Stimulated activated naive CD8-positive, alpha-beta T cell treated with anti-CD3 and anti-CD28 coated beads, Interleukin-15, Interleukin-2, amounts not matched to agents 100 U/mL and 50 U/mL, for 24 hours (primary cell): ENCODE results near the gene PRSS1.
"Not testable (repeated sequence)": the region's sequence is repeated elsewhere in the genome, so short reads cannot be mapped to it uniquely, and the experiment has no call there.

Experiments used
- ATAC-seq: fragments of 150-1000 bp; cut with Tn5 transposase; one replicate; pipeline ENCODE4 v1.10.0; 2021
- DNase-seq: peaks from one replicate; pipeline ENCODE4 v3.0.0; 2021

PRSS1 gene

DNA sequence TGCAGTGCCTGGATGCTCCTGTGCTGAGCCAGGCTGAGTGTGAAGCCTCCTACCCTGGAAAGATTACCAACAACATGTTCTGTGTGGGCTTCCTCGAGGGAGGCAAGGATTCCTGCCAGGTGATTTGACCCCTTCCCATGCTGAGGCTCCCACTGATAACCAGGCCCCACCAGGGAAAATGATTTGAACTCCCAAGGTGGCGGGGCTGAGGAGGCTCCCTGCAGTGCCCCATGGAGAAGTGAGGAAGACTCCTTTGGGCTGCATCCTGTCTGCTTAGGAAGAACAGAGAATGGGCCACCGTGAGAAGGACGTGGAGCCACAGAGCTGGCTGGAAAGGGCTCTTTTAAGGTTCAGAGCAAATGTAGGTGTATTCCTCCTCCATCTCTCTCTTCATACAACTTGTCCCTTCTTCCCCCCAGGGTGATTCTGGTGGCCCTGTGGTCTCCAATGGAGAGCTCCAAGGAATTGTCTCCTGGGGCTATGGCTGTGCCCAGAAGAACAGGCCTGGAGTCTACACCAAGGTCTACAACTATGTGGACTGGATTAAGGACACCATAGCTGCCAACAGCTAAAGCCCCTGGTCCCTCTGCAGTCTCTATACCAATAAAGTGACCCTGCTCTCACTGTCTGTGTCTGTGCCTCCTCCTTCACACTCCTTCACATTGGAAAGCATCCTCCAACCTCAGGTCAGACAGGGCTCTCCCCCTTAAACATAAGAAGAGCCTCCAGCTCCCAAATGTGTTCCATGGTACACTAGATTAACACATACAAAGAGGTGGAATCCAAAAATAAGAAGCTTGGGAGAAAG is 24.9 kb downstream of the PRSS1 start:
- DNase-seq, result no peak
- ATAC-seq, result no peak

DNA sequence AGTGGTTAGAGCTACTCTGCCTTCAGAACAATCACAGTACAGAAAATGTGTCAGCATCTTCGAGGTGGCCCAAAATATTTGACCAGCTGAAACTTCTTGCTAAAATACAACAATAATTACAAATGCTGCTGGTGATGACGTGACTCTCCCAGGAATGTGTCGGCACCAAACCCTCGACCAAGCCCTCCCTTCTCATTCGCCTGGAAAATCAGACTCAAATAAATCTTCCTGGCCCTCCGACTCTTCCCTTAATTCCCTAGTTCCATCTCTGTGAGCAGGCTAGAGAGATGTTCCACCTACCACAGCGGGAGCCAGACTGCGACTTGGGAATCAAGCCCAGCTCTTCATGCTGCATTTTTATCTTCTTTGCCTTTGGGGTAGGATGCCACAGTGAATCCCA is 25.6 kb downstream of the PRSS1 start:
- DNase-seq, result no peak

DNA sequence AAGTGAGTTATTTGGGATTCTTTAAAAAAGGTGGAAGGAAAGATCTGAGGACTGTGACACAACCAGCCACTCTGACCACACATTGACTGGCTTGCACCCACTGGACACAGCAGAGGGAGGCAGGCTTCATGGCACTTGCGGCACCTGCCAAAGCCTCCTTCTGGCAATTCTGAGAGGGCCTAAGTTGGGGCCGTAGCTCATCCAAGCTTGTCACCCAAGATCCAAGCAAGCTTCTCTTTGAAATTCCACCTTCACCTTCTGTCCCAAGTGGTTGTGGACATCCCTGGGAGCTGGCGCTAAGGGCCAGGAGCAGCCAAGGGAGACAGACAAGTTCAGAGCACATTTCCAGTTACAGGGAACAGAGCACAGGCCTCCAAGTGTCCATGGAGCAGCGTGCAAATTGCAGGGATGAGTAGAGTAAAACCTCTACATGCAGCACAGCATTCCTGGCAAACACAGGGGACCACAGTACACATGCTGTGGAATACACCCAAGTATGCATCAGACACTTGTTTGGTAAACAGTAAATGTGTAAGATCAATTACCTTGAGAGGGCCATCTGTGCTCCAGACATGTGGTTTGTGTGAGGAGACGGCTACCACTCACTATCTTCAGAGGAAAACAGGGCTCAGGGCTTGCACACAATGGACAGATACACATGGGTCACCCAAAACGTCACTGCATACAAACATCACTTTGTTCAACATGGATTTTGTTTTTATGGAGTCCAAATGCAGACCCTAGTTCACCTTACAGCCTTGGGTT is 26.3 kb downstream of the PRSS1 start:
- not testable (repeated sequence) for ATAC-seq, DNase-seq

More for the DNA sequence above, 25.6 kb downstream of the PRSS1 start:
- no peak for ATAC-seq

DNA sequence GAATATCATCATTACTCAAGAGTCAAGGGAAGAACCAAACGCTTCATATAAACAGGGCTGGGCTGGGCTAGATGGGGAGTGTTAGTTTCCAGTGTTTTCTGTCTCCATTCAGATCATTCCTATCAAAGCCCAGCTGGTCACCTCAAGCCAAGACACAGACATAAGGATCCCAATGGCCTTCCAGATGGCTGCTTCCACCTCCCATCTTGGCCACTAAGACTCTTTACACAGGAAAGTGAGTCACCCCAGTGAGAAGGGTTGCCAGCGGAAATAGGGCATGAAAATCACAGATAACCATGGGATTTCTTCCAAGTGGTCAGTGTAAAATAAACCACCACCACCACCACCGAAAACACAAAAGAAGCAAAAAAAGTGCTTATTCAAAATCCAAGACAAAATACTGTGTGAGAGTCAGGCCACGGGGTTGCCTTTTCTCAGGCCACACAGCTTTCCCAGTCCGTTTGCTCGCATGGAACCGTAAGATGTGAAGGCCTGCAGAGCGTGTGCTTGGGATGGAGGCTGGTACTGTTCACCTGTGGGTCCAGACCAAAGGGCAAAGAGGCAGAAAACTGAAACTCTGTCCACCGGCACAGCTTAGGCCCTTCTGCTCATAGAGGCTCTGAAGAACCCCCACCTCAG is 27.1 kb downstream of the PRSS1 start:
- DNase-seq (no peak), ATAC-seq (no peak)

DNA sequence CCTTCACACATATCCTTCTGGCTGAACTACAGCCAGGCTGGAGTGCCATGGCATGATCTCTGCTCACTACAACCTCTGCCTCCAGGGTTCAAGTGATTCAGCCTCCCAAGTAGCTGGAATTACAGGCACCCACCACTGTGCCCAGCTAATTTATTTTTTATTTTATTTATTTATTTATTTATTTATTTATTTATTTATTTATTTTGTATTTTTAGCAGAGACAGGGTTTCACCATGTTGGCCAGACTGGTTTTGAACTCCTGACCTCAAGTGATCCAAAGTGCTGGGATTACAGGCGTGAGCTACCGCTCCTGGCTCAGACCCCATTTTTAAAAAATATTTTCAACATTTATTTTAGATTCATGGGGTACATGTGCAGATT is 27.6 kb downstream of the PRSS1 start:
- not testable (repeated sequence) for DNase-seq, ATAC-seq

DNA sequence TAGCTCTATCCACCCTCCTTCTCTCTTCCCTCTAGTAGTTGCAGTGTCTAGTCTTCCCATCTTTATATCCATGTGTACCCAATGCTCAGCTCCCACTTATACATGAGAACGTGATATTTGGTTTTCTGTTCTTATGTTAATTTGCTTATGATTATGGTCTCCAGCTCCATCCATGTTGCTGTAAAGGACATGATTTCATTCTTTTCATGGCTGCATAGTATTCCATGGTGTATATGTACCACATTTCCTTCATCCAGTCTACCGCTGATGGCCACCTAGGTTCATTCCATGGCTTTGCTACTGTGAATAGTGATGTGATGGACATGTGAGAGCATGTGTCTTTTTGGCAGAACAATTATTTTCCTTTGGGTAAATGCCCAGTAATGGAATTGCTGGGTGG is 28.0 kb downstream of the PRSS1 start:
- ATAC-seq (no peak), DNase-seq (no peak)

DNA sequence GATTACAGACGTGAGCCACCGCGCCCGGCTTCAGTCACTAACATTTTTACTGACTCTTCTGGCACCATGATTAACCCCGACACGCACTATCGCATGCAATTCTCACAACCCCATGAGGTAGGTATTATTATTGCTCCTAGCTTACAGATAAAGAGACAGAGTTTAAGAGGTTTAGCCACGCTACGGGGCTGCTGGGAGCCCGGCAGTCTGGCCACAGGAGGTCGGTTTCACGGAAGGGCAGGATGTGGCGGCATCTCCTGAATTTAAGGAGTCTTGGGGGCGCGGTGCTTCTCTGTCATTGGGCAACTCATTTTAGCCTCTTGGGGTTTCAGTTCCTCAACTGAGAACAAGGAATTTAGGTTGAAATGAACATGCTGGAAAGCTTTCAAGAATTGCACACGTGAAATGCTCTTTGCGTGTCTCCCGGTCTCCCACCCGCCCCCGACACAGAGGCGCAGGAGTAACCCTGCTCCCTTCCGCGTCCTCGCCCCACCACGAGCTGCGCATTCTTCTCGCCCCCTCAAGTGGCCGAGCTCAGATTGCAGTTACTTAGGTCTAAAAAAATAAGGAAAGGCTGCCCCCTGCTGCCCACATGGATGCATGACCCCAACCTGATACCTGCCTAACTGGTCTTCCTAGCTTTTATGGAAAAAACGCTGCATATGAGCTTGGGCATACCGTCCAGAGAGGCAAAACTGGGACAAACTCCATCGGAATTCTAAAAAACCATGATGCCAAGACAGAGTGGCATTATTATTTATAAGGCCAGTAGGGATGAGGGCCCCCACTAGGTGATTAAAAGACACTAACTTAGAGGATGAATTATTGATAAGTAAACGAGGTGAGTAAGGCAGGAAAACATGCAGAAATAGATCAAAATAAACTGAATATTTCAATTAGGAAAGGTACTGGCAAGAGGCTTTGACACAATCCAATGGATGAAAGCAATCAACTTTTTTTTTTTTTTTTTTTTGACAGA is 33.9 kb downstream of the PRSS1 start:
- DNase-seq, result peak; percentile 74

DNA sequence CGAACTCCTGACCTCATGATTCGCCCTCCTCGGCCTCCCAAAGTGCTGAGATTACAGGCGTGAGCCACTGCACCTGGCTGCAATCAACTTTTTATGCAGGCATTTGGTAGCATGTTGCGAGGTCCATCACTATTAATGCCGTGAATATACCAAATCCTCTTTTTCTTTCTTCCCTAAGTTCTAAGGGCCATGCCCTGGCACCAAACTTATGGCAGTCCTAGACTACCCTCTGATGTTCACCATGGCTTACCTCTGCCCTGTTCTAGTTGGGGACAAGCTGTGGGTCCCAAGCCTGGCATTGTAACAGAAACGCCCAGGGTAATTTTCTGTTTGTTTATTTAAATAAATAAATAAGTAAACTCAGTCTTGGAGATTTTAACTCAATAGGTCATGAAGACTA is 34.8 kb downstream of the PRSS1 start:
- ATAC-seq (no peak), DNase-seq (no peak)

More for the DNA sequence above, 33.9 kb downstream of the PRSS1 start:
- ATAC-seq, result peak; percentile 37

DNA sequence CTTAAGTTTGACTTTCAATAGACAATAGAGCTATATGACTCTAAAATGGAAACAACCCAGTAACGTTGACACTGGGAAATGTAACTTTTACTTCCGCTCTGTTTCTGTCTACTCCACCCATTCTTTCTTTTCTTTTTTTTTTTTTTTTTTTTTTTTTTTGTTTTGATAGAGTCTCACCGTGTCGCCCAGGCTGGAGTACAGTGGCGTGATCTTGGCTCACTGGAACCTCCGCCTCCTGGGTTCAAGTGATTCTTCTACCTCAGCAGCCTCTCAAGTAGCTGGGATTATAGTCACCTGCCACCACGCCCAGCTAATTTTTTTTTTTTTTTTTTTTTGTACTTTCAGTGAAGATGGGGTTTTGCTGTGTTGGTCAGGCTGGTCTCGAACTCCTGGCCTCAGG is 35.4 kb downstream of the PRSS1 start:
- no peak for DNase-seq
- no peak for ATAC-seq

DNA sequence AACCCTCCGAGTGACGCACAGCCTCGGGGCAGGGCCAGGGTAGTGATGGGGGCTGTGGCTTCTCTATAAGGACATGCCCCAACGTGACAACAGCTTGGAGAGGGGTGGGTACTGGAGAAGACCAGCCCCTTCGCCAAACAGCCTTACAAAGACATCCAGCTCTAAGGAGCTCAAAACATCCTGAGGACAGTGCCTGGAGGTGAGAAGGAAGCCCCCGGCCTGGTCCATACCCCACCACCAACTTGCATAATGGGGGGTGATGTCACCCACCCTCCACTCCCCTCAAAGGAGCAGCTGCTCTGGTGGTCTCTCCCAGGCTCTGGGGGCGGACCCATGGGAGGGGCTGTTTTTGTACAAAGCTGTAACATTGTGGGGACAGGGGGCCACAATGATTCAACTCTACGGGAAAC is 36.6 kb downstream of the PRSS1 start:
- ATAC-seq (peak; percentile 91), DNase-seq (peak; percentile 74)

DNA sequence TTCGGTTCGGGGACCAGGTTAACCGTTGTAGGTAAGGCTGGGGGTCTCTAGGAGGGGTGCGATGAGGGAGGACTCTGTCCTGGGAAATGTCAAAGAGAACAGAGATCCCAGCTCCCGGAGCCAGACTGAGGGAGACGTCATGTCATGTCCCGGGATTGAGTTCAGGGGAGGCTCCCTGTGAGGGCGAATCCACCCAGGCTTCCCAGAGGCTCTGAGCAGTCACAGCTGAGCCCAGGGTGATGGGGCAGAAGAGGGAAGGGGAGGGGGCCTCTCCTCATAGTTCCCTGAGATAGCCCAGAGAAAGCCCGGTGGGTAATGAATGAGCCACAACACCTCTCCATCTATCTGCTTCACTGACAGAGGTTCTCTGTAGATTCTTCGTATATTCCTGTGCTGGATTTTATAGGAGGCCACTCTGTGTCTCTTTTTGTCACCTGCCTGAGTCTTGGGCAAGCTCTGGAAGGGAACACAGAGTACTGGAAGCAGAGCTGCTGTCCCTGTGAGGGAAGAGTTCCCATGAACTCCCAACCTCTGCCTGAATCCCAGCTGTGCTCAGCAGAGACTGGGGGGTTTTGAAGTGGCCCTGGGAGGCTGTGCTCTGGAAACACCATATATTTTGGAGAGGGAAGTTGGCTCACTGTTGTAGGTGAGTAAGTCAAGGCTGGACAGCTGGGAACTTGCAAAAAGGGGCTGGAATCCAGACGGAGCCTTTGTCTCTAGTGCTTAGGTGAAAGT is 37.9 kb downstream of the PRSS1 start:
- ATAC-seq (no peak), DNase-seq (no peak)

DNA sequence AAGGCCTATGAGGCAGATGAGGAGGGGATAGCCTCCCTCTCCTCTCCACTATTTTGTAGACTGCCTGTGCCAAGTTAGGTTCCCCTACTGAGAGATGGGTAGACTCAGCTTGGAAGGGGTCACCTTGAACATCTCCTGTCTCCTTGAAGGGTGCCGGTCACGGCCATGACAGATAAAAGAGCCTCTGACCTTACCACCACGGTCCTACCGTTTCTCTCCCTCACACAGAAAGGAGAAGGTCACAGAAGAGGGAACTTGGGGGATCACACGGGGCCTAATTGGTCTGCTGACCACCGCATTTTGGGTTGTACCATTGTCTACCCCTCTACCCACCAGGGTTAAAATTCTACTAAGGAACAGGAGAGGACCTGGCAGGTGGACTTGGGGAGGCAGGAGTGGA is 38.5 kb downstream of the PRSS1 start:
- ATAC-seq (no peak), DNase-seq (no peak)

DNA sequence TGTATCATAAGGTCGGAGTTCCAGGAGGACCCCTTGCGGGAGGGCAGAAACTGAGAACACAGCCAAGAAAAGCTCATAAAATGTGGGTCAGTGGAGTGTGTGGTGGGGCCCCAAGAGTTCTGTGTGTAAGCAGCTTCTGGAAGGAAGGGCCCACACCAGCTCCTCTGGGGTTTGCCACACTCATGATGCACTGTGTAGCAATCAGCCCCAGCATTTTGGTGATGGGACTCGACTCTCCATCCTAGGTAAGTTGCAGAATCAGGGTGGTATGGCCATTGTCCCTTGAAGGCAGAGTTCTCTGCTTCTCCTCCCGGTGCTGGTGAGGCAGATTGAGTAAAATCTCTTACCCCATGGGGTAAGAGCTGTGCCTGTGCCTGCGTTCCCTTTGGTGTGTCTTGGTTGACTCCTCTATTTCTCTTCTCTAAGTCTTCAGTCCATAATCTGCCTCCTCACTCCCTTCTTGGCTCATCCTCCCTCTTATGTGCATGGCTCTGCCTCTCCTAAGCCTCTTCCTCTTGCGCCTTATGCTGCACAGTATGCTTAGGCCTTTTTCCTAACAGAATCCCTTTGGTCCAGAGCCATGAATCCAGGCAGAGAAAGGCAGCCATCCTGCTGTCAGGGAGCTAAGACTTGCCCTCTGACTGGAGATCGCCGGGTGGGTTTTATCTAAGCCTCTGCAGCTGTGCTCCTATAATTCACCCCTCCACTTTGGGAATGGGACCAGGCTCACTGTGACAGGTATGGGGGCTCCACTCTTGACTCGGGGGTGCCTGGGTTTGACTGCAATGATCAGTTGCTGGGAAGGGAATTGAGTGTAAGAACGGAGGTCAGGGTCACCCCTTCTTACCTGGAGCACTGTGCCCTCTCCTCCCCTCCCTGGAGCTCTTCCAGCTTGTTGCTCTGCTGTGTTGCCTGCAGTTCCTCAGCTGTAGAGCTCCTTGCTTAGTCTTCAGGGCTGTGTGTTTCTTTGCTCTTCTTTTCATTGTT is 39.3 kb downstream of the PRSS1 start:
- ATAC-seq, result no peak
- DNase-seq, result no peak

DNA sequence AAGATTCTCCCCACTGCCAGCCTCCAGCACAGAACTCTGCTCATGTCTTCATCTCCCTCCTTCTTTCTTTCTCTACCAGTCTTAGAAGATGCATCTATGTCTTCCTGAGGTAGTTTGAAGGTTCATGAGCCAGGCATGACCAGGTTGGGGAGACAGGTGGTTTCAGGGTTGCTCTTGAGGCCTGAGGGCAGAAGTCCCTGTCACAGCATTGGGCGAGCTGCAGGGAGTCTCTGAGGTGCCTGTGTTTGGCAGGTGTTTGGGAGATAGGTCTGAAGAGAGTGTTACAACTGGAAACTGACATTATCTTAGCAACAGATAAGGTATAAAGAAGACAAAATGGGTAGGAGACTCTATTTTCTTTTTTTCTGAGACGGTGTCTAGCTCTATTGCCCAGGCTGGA is 40.2 kb downstream of the PRSS1 start:
- ATAC-seq, result no peak
- no peak for DNase-seq

DNA sequence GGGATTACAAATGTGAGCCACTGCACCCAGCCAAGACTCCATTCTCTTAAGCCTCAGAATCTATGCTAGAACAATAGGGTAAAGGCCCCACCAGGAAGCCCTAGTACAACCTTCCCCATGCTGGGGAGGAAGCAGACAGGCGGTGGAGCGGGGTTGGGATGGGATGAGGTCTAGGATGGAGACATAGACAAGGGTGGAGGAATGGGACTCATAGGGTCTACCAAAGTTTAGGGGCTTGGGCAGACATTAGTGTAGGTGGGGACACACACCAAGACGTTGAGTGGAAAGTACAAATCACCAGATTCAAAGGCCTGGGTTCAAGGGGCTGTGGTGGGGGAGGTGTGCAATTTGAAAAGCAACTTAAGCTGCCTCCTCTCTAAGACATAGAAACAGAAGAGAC is 40.8 kb downstream of the PRSS1 start:
- peak; percentile 17 for ATAC-seq

DNA sequence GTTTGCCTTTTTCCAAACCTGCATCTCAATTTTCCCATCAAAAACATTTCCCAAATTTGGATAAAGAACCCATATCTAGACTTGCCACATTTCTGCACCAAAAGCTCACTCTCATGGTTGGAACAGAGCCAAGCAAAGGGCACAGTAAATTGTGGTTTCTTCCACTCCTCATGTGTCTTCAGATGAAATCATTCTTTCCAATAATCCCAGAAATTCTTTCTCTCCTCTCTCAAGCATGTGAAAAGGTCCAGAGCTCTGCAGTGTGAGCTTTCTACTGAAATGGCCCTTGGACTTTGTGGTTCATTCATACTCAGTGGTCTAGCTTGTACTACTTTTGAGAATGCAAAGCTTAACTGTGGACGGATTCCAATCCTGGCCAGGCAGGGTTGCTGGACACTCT is 41.3 kb downstream of the PRSS1 start:
- DNase-seq, result no peak

More for the DNA sequence above, 40.8 kb downstream of the PRSS1 start:
- no peak for DNase-seq

DNA sequence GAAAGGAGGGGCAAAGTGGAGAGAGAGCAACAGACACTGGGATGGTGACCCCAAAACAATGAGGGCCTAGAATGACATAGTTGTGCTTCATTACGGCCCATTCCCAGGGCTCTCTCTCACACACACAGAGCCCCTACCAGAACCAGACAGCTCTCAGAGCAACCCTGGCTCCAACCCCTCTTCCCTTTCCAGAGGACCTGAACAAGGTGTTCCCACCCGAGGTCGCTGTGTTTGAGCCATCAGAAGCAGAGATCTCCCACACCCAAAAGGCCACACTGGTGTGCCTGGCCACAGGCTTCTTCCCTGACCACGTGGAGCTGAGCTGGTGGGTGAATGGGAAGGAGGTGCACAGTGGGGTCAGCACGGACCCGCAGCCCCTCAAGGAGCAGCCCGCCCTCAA is 42.2 kb downstream of the PRSS1 start:
- ATAC-seq (no peak), DNase-seq (no peak)

More for the DNA sequence above, 41.3 kb downstream of the PRSS1 start:
- no peak for ATAC-seq

DNA sequence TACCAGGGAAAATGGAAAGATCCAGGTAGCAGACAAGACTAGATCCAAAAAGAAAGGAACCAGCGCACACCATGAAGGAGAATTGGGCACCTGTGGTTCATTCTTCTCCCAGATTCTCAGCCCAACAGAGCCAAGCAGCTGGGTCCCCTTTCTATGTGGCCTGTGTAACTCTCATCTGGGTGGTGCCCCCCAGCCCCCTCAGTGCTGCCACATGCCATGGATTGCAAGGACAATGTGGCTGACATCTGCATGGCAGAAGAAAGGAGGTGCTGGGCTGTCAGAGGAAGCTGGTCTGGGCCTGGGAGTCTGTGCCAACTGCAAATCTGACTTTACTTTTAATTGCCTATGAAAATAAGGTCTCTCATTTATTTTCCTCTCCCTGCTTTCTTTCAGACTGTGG is 42.9 kb downstream of the PRSS1 start:
- no peak for DNase-seq
- no peak for ATAC-seq

DNA sequence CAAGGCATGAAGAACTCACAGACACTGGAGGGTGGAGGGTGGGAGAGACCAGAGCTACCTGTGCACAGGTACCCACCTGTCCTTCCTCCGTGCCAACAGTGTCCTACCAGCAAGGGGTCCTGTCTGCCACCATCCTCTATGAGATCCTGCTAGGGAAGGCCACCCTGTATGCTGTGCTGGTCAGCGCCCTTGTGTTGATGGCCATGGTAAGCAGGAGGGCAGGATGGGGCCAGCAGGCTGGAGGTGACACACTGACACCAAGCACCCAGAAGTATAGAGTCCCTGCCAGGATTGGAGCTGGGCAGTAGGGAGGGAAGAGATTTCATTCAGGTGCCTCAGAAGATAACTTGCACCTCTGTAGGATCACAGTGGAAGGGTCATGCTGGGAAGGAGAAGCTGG is 43.3 kb downstream of the PRSS1 start:
- no peak for DNase-seq
- no peak for ATAC-seq

DNA sequence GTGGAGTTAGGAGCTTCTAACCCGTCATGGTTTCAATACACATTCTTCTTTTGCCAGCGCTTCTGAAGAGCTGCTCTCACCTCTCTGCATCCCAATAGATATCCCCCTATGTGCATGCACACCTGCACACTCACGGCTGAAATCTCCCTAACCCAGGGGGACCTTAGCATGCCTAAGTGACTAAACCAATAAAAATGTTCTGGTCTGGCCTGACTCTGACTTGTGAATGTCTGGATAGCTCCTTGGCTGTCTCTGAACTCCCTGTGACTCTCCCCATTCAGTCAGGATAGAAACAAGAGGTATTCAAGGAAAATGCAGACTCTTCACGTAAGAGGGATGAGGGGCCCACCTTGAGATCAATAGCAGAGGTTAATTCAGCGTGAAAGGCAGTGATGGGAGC is 43.9 kb downstream of the PRSS1 start:
- ATAC-seq (no peak), DNase-seq (no peak)
